Endothelial cell of hepatic sinusoid (primary cell): ENCODE data around the gene CEND1.
"Not testable (repeated sequence)": the region's sequence is repeated elsewhere in the genome, so short reads cannot be mapped to it uniquely, and the experiment has no call there.

Source experiments
- in situ Hi-C: cut with HindIII; loops from 2 replicates; pipeline ENCODE4 v1.10.0; 2017; ENCODE audit warnings: low sequenced_read_pairs

CEND1 gene

DNA sequence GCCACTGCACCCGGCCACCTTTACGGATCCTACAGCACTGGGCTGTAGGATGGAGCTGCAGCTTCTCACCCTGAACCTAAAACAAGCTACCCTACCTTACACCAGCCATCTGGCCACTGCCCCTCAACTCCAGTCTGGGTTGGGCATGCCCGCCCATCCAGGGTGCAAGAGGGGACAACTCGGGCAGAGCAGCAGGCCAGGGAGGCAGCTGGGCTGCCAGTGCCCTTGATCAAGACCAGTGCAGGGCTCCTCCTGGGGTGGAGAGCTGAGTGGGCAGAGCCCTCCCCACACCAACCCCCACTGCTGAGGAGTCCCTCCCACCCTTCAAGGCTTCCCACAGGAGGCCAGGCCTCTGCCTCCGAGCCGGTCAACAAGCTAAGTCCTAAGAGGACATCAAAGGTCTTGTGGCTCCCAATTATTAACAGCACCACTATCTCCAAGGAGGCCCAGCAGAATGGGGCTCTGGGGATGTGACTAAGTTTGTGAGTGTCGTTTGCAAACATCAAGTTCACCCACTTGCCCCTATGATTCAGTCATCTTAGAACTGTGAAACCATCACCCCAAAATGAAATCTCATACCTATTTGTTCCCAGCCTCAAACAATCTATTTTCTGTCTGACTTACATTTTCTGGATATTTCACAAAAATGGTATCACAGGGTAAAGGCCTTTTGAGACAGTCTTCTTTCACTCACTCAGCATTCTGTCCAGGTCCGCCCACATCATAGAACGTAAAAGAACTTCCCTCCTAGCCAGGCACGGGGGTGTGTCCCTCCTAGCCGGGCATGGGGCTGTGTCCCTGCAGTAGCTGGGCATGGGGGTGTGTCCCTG is 23.6 kb downstream of the CEND1 start:
- in situ Hi-C loops = loop anchor here (25.0 kb wide), 1 partner anchor 104 kb away; no protein-coding TSS in a partner anchor

DNA sequence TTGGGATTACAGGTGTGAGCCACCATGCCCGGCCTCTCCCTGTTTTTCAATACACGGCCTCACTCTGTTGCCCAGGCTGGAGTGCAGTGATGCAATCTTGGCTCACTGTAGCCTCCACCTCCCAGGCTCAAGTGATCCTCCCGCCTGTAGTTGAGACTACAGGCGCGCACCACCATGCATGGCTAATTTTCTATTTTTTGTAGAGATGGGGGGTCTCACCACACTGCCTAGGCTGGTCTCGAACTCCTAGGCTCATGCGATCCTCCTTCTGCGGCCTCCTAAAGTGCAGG is 24.1 kb downstream of the CEND1 start:
- in situ Hi-C loops = loop anchor here (25.0 kb wide), 1 partner anchor 103 kb away; no protein-coding TSS in a partner anchor

DNA sequence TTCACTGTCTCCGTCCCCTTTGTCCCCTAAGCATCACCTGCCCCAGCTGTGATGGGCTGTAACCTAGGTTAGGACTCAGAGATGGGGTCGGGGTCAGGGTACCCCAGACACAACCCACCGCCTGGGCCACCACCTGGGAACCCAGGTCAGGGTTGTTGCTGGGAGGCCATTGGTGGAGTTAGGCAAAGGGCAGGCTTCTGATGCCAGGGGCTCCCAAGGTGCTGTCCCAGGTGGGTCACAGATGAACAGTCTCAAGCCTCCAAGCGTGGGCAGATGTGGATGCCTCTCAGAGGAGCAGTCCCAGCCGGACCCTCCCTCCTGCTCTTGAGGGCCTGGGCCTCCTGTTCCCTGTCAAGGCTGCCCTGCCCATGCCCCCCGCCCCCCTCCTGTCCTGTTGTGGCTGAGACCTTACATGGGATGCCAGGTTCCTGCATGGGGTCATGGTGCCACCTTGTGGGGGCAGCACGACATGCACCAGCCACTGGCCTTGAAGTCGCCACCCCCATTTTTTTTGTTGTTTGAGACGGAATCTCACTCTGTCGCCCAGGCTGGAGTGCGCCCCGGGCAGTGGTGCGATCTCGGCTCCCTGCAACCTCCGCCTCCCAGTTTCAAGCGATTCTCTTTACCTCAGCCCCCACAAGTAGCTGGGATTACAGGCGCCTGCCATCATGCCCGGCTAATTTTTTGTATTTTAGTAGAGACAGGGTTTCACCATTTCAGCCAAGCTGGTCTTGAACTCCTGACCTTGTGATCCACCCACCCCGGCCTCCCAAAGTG is 24.7 kb downstream of the CEND1 start:
- in situ Hi-C loops = loop anchor here (25.0 kb wide), 1 partner anchor 103 kb away; no protein-coding TSS in a partner anchor

DNA sequence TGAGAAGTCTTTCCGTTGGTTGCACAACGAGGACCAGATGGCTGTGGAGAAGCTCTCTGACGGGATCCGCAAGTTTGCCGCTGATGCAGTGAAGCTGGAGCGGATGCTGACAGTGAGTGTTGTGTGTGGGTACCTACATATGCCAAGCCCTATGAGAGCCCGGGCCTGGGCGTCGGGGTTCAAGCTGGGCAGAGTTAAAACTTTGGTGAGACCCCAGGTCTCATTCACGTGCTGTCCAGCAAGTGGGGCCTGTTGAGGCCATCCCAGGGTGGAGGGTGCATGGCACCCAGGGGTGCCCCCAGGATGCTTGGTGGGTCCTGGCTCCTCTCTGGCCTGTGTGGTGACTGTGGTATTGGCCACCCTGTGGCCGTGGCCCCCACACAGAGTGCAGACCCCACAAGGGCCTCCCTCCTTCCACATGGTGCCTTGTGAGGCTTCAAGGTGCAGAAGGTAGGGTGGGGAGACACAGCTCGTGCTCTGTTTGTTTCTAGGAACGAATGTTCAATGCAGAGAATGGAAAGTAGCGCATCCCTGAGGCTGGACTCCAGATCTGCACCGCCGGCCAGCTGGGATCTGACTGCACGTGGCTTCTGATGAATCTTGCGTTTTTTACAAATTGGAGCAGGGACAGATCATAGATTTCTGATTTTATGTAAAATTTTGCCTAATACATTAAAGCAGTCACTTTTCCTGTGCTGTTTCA is 25.4 kb downstream of the CEND1 start:
- in situ Hi-C loops = loop anchor here (25.0 kb wide), 1 partner anchor 102 kb away; no protein-coding TSS in a partner anchor

DNA sequence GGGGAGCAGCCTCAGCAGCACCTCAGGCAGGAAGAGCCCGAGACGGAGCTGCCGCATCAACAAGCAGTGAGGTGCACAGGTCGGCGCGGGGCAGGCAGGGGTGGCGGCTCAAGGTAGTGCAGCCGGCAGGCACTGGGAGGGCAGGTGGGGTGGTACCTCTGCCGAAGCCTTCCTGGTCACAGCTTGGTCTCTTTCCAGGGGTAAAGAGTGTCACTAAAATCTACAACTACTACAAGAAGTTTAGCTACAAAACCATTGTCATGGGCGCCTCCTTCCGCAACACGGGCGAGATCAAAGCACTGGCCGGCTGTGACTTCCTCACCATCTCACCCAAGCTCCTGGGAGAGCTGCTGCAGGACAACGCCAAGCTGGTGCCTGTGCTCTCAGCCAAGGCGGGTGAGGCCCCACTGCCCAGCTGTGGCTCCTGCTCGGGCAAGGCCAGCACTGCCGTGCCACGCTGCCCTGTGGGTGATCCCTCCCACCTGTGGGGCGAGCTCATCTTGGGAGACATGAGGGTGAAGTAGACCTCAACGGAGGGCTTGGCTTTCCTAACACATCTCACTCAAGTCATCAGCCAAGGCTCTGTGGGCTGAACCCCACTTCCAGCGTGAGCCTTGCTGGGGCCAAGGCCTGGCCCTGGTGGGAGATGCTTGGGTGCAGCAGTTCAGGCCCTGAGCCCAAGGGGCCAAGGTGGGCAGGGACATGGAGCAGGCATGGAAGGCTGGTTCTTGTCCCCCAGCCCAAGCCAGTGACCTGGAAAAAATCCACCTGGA is 26.2 kb downstream of the CEND1 start:
- in situ Hi-C loops = loop anchor here (25.0 kb wide), 1 partner anchor 101 kb away; no protein-coding TSS in a partner anchor

DNA sequence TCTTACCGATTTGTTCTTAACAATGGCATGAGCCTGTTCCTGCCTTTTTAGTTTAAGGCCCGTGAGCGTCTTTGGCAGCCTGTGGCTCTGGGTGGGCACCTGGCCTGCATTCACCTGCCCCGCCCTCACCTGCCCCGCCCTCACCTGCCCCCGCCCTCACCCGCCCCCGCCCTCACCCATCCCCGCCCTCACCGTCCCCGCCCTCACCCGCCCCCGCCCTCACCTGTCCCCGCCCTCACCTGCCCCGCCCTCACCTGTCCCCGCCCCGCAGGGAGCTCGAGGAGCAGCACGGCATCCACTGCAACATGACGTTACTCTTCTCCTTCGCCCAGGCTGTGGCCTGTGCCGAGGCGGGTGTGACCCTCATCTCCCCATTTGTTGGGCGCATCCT is 26.8 kb downstream of the CEND1 start:
- in situ Hi-C loops = loop anchor here (25.0 kb wide), 1 partner anchor 101 kb away; no protein-coding TSS in a partner anchor

DNA sequence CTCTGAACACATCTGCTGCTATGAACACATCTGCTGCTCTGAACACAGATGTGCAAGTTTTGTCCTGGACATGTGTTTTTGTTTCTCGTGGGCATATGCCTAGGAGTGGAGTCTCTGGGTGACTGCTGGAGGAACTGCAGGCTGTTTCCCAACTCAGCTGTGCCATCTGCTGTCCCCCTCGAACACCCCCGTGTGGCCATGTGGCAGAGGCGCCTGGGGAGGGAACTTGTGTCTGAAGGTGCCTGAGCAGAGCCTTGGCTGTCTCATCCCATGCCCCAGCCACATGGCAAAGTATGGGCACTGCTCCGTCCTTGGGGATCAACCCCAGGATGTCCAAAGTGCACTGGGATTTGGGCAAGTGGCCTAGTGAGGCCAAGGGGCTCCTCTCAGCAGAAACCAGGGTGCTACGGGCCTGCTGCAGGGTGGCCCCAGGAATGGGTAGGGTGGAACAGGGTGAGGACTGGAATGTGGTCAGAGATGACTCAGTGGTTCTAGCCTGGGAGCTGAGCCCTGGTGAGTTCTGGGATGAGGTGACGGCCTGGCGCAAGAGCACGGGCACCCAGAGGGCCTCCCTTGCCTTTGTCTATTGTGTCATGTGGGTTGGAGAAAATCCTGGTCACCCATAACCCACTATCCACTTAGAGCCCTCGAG is 27.3 kb downstream of the CEND1 start:
- in situ Hi-C loops = loop anchor here (25.0 kb wide), 1 partner anchor 100 kb away; no protein-coding TSS in a partner anchor

DNA sequence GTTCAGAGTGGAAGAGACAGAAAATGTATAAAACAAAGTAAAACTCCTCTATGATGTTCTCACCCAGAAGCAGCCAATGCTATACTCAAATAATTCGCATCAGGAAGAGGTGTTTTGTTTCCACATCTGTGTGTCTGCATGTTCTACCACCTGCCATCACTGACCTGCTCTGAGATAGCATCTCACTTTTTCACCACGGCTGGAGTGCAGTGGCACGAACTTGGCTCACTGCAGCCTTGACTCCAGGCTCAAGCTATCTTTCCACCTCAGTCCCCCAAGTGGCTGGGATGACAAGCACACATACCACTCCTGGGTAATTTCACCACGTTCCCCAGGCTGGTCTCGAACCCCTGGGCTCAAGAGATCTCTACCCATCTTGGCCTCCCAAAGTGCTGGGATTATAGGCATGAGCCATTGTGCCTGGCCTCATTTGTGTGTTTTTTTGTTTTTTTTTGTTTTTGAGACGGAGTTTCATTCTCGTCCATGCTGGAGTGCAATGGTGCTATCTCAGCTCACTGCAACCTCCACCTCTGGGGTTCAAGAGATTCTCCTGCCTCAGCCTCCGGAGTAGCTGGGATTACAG is 28.3 kb downstream of the CEND1 start:
- in situ Hi-C loops = loop anchor here (25.0 kb wide), 1 partner anchor 99 kb away; no protein-coding TSS in a partner anchor

DNA sequence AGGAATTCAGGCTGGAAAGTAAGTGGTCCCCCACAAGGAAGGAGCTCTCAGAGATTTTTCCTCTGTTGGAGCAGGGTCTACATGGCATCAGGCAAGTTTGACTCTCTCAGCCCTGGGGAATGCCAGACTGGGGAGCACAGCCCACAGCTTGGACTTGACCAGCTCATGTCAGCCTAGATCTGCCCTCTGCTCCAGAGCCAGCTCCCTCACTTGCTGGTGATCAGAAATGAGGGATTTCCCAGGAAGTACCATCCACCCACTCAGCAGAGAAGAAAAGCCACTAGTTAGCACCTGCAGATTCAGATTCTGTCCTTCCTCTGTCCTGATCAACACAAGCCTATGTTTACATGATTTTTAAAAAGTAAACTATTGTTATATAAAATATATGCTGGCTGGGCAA is 29.7 kb downstream of the CEND1 start:
- in situ Hi-C loops = loop anchor here (25.0 kb wide), 1 partner anchor 98 kb away; no protein-coding TSS in a partner anchor

DNA sequence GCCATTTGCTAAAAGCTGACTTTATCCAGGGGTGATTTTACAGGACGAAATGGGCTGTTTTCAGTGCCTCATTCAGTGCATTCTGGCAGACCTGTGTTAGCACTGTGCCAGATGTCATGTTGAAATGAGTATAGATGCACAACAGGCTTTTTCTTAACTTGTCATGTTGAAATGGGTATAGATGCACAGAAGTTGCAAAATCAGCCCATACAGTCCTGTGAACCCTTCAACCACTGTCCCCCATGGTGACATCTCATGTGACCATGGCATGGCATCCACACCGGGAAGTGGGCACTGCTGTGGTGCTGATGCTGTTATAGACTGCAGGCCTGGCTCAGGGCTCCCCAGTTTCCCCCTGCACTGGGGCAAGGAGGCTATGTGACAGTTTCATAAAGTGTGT is 40.2 kb downstream of the CEND1 start:
- in situ Hi-C loops = loop anchor here (25.0 kb wide), 1 partner anchor 87 kb away; no protein-coding TSS in a partner anchor

DNA sequence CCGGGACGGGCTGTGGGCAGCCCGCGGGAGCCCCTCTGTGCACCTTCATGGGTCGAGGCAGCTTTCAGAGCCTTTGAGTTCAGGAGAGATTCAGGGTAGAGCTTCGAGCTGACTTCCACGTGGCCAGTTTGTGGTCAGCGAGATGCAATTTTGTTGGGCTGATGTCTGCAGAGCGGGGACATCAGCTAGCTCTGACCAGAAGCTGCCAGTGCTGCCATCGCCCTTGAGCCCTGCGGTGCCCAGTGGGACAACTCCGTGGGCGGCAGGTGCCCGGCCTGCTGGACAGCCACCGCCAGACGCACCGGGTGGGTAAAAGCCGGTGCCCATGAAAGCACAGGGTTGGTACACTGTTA is 41.9 kb downstream of the CEND1 start:
- in situ Hi-C loops = no loop called here

DNA sequence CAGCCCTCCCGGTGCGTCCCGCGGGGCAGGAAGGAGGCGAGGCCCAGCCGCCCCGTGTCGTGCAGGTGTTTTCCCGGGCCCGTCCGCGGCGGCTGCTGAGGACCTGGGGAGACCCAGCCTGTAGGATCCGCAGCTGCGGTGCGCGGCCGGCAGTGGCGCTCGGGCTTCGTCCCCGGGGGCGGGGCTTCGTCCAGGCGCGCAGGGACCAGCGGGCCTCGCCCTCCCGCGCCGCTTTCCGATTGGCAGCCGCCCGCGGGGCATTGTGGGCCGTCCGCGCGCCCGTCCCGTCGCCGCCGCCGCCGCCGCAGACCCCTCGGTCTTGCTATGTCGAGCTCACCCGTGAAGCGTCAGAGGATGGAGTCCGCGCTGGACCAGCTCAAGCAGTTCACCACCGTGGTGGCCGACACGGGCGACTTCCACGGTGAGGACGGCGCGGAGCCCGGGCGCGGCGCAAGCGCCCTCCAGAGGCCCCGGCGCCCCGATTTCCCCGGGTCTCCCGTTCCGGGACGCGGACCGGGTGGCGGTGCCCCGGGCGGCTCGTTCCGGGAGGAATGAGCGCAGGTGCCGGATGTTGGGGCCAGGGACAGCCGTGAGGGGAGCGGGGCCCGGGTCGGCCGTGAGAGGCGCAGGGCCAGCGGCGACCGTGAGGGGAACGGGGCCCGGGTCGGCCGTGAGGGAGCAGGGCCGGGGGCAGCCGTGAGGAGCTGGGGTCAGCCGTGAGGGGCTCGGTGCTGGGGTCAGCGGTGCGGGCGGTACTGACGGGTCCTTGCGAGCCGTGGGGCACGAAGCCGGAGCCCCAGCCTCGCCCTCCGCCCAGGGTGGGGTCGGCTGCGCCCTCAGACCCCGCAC is 42.5 kb downstream of the CEND1 start, which contains the start of gene TALDO1:
TALDO1 (plus strand) TSS at position 307 of the 849 bp plus-strand sequence; CDS start at position 325, 18 bp downstream.
- in situ Hi-C loops = no loop called here

DNA sequence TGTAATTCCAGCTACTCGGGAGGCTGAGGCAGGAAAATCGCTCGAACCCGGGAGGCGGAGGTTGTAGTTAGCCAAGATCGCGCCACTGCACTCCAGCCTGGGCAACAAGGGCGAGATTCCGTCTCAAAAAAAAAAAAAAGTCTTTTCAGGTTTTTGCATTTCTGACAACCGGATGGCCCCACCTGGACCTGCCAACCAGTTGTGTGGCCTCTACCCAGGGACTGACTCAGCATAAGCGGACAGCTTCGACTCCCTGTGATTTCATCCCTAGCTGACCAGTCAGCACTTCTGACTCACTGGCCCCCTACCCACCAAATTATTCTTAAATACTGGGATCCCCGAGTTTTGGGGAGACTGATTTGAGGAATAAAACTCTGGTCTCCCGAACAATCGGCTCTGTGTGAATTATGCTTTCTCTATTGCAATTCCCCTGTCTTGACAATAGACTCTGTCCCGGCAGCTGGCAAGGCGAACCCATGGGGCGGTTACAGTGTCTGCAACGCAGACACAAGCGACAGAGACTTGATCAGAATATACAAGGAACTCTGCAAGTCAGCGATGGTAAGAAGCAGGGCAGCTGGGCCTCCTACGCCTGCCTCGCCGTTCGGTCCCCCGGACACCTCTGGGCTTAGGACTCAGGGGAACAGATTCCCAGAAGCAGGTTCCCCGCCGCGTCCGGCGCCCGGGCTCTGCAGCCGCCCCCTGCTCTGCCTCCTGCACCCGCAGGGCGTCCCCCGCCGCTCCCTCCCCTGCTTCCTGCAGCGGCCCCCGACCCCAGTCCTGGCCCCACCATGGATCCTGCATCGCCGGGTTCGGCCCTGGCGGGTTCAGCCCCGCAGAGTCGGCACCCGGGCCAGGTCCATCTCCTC is 43.4 kb downstream of the CEND1 start:
- in situ Hi-C loops = no loop called here

DNA sequence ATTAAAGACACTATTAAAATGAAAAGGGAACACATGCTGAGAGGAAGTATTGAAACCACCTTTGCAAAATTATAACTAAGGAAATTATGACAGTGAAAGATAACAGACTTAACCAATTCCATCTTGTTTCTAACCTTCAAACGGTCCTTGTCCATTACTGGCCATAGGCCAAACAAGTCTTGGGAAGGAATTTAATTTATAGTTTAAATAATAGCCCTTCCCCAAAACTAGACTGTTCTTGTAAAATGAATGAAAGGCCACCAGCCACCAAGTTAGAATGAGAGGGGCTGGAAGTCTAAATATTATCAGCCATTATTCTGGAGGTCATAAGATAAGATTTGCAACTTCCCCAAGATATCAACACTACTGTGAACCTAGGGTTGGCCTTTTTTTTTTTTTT is 44.5 kb downstream of the CEND1 start:
- in situ Hi-C loops = no loop called here

DNA sequence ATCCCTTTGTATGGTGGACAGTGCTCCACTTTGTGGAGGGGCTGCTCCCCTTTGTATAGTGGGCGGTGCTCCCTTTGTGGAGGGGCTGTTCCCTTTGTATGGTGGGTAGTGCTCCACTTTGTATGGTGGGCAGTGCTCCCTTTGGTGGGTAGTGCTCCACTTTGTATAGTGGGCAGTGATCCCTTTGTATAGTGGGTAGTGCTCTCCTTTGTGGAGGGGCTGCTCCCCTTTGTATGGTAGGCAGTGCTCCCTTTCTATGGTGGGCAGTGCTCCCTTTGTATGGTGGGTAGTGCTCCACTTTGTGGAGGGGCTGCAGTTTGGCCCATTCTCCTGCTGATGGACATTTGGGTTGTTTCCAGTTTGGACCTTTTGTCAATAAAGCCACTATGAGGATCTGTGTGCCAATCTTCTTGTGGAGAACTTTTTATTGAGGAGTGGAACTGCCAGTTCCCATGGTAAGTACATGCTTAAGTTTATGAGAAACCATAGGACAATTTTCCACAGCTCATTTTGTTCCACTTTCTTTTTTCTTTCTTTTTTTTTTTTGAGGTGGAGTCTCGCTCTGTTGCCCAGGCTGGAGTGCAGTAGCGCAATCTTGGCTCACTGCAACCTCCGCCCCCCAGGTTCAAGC is 47.2 kb downstream of the CEND1 start:
- in situ Hi-C loops = no loop called here

DNA sequence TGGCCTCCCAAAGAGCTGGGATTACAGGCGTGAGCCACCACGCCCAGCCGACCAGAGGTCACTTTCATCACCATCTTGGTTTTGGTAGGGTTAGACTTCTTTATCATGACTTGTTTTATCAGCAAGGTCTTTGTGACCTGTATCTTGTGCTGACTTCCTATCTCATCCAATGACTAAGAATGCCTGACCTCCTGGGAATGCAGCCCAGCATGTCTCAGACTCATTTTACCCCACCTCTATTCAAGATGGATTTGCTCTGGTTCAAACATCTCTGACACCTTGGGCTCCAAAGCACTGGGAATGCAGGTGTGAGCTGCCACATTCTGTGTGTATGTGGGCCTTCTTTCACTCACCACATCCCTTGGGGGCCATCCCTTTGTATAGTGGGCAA is 47.7 kb downstream of the CEND1 start:
- in situ Hi-C loops = no loop called here

DNA sequence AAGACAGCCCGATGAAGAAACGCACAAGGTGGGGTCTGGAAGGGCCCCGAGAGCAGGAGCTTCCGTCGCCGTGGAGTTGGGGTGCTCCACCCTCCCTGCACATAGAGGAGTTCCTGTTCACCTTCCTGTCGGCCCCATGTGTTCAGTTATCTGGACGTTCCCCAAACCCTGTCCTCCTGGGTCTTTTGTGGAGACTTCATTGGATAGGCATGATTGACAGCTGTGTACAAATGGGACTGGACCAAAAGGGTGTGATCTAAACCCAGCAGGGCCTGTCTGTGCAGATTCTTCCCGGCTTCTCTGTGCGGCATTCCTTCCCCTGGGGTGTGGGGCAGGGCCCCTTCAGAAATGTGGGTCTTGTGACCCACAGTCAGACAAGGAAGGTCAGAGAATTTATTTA is 52.0 kb downstream of the CEND1 start:
- in situ Hi-C loops = not testable (repeated sequence)
